ENCODE results near the gene APOA5. TPM values are rescaled to one million over a fixed set of nuclear protein-coding genes. Genes with fewer than 3 reads are reported as not detected.

Gene APOA5
- total and polyA plus RNA-seq, 2 of the 8 experiments (the other 6 are each of a cell fraction or from before 2014, with no cell fraction given), result 0.08 to 0.15 TPM

- Histone ChIP-seq H3K4me3 (ENCODE audit: extremely low read depth in 1 of 4, insufficient read depth in 2 of 4, low read depth in 3 of 4, low read length in 4 of 4) (no peak overlapping the region; a peak in 1 of 8 replicates), H4K5ac (ENCODE audit: insufficient read length, low read depth, low read length) (no peak overlapping the region), H3K4ac (replicated peaks; ENCODE audit: insufficient read length, low read depth, low read length) (no peak overlapping the region), H2BK120ac (replicated peaks; ENCODE audit: low read depth, low read length) (no peak overlapping the region), H3K27ac (ENCODE audit: low read depth, low read length) (no peak overlapping the region), H3K18ac (ENCODE audit: extremely low read depth, low read length) (no peak overlapping the region), H2BK5ac (ENCODE audit: low read depth, low read length) (no peak overlapping the region), H3K23ac (ENCODE audit: insufficient read length) (no peak overlapping the region), H2BK12ac (ENCODE audit: low read depth, low read length) (no peak overlapping the region), H2BK15ac (ENCODE audit: low read length) (no peak overlapping the region), H3K23me2 (ENCODE audit: low read depth, low read length) (peaks cover 11% of the 10 kb centered on the region), H3K56ac (replicated peaks; ENCODE audit: insufficient read length, low read depth, low read length) (no peak overlapping the region), H3K4me1 (replicated peaks in 1 of 4; ENCODE audit: control insufficient read depth in 3 of 4, insufficient read depth in 4 of 4, low read length in 3 of 4) (peaks cover 4 to 14% (median 7%) of the 10 kb centered on the region in 4 experiments), H2BK20ac (ENCODE audit: low read length) (no peak overlapping the region), H3K14ac (ENCODE audit: insufficient read length) (no peak overlapping the region), H3K4me2 (ENCODE audit: insufficient read depth in 1 of 2, low read depth in 2 of 2, low read length in 2 of 2) (peak overlapping the region; percentile 66 to 94; a peak in 3 of 4 replicates), H3K36me3 (ENCODE audit: control insufficient read depth in 2 of 4, insufficient read depth in 4 of 4, low read length in 3 of 4) (peaks cover 19 to 25% (median 21%) of the 10 kb centered on the region in 4 experiments), H3K9ac (replicated peaks in 1 of 4; ENCODE audit: extremely low read depth in 1 of 4, low read depth in 3 of 4, low read length in 3 of 4) (no peak overlapping the region), H3K27me3 (replicated peaks in 1 of 4; ENCODE audit: control insufficient read depth in 3 of 4, extremely low read depth in 1 of 4, insufficient read depth in 3 of 4, low read length in 3 of 4) (peaks cover 0 to 11% (median 3%) of the 10 kb centered on the region in 4 experiments; a peak in 4 of 7 replicates), H4K91ac (replicated peaks; ENCODE audit: insufficient read length, low read length) (no peak overlapping the region), H3K79me1 (ENCODE audit: low read depth, low read length) (peaks cover 5% of the 10 kb centered on the region; the same call in 1 of the 2 replicates), H4K20me1 (replicated peaks in 1 of 2; ENCODE audit: control insufficient read depth in 1 of 2, insufficient read depth in 2 of 2, low read length in 2 of 2) (no peaks in the 10 kb centered on the region), H2AK5ac (ENCODE audit: low read depth, low read length) (no peak overlapping the region), H4K8ac (ENCODE audit: extremely low read depth, insufficient read depth, low read length) (no peak overlapping the region), H3K79me2 (ENCODE audit: control insufficient read depth in 1 of 2, insufficient read depth in 2 of 2, low read length in 2 of 2) (peaks cover 0 to 15% of the 10 kb centered on the region in 2 experiments; a peak in 2 of 4 replicates), H2AFZ (ENCODE audit: low read length) (no peak overlapping the region), H3K9me3 (ENCODE audit: insufficient read depth in 2 of 2, low read depth in 1 of 2, low read length in 1 of 2) (no peaks in the 10 kb centered on the region)
- CTCF ChIA-PET (ENCODE audit: partially characterized antibody), result interaction anchor here (1.2 to 12.1 kb wide), 8 partner anchors 11 to 88 kb away, joined by 4 to 237 read pairs (median 11); partner anchors contain the start of genes APOA1, APOA4 and APOC3
- POLR2A ChIA-PET (ENCODE audit: partially characterized antibody), result interaction anchor here (1.9 to 6.0 kb wide), 2 partner anchors 11 to 17 kb away, joined by 7 to 29 read pairs; partner anchors contain the start of gene BUD13
- TF ChIP-seq NANOG (IDR thresholded peaks at IDR 0.05; ENCODE audit: insufficient read depth, low read depth, low read length, poor library complexity, severe bottlenecking) (no peak), MAX (IDR thresholded peaks at IDR 0.05) (no peak), ZNF274 (IDR thresholded peaks at IDR 0.05; ENCODE audit: borderline replicate concordance, extremely low read depth, low read length) (no peak), NRF1 (IDR thresholded peaks at IDR 0.05; ENCODE audit: low read depth, low read length) (no peak), CREB1 (IDR thresholded peaks at IDR 0.05) (no peak)
- 83% methylated on average over 4 of the region's 4 CpGs; no CpG with 5 or more reads in 1 of the 2 experiments for WGBS, 2 experiments (ENCODE audit: extremely low coverage in 1 of 2, insufficient coverage in 1 of 2, insufficient read length in 1 of 2, insufficient replicate concordance in 2 of 2, low coverage in 1 of 2, low lambda C conversion rate in 2 of 2, missing lambda C conversion rate in 1 of 2)
- FAIRE-seq, result no peak
- DNase-seq (ENCODE audit: low read depth in 1 of 2, low spot score in 2 of 2), result no peak
These were observed 2.7 kb downstream of the APOA5 start for GRCh38 chr11:116788975-116789374.

Data from H1 (cell line).